Lower leg skin (tissue), 3 donors: ENCODE results near the gene DHRSX.

Experiments
- POLR2A ChIP-seq, 2 donors: fragments of 450-650 bp; IDR thresholded peaks; one replicate each; pipeline ENCODE4 v1.6.1; 2016 to 2017; ENCODE audit warnings: antibody characterized with exemption in 2 of 2, mild to moderate bottlenecking in 1 of 2, moderate library complexity in 1 of 2
- TF ChIP-seq, protein P1 (sequence below), 3 donors: fragments of 450-650 bp; IDR thresholded peaks; one replicate each; pipeline ENCODE4 v1.5.1; 2016; ENCODE audit warnings: antibody characterized with exemption in 3 of 3, mild to moderate bottlenecking in 3 of 3, moderate library complexity in 2 of 3

- TF ChIP-seq, protein P1, sequence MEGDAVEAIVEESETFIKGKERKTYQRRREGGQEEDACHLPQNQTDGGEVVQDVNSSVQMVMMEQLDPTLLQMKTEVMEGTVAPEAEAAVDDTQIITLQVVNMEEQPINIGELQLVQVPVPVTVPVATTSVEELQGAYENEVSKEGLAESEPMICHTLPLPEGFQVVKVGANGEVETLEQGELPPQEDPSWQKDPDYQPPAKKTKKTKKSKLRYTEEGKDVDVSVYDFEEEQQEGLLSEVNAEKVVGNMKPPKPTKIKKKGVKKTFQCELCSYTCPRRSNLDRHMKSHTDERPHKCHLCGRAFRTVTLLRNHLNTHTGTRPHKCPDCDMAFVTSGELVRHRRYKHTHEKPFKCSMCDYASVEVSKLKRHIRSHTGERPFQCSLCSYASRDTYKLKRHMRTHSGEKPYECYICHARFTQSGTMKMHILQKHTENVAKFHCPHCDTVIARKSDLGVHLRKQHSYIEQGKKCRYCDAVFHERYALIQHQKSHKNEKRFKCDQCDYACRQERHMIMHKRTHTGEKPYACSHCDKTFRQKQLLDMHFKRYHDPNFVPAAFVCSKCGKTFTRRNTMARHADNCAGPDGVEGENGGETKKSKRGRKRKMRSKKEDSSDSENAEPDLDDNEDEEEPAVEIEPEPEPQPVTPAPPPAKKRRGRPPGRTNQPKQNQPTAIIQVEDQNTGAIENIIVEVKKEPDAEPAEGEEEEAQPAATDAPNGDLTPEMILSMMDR (IDR thresholded peaks at IDR 0.05) = no peak
- no peak for TF ChIP-seq POLR2A (IDR thresholded peaks at IDR 0.05)
These were observed 183.2 kb downstream of the DHRSX start for GRCh38 chrX:2317527-2318055.
